Ramos (cell line): ENCODE results near the gene EFNB3.

Experiments used
- in situ Hi-C: fragments of 300-500 bp; cut with MboI; formaldehyde crosslinking; loops from one replicate; pipeline ENCODE4 v1.14.3; 2022; ENCODE audit warnings: low sequenced_read_pairs; ENCODE audit not compliant: unreplicated experiment

EFNB3 gene

DNA sequence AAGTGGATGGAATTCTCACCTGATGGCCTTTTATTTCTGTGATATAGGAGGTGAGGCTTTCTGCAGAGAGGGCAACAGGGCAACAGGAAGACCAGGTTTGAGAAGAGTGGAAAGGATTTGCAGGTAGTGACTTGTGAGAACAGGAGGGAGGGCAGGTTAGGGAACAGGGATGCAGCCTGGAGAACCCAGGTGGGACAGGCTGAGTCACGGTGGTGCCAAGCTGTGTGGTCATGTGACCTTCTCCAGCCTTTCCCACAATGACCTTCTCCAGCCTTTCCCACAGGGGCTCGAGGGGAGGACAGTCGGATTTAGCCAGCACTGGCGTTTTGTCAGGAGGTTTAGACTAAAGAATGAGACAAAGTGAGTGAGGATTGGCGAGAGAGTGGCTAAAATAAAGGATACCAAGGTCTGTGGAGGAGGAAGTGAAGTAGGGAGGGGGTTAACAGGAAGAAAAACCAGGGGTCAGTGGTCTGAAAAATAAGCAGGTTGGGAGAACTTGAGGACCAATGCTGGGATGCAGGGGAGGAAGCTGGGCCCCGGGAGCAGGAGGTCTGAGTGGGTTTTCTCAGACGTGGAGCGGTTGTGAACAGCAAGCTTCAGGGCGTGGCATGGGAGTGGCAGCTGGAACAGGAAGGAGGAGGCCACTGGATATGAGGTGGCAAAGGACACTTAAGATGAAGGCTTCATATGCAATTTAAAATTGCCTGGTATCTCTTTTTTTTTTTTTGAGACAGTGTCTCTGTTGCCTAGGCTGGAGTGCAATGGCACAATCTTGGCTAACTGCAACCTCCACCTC lies 50.3 kb downstream of the EFNB3 start:
- in situ Hi-C loops: no loop called here

DNA sequence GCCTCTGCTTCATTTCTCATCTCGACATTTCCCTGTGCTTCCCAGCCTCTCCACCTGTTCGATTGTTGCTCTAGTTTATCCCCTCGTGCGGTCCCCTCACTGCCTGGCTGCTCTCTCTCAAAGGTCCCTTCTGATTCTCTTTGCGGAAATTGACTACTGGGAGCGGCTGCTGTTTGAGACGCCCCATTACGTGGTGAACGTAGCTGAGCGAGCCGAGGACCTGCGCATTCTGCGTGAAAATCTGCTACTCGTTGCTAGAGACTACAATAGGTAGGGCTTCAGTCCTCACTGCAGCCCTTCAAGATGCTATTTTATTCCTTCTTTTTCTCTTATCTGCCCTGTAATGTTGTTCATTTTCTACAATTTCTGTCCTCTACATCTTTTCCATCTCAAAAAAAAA lies 52.0 kb downstream of the EFNB3 start:
- in situ Hi-C loops: no loop called here
